Measurements from ENCODE around the gene AFDN. TPM values are rescaled to one million over a fixed set of nuclear protein-coding genes. Genes with fewer than 3 reads are reported as not detected.

The AFDN gene
- total and polyA plus RNA-seq, 2 experiments from 2014 or later: 119 to 299 TPM

GRCh38 chr6:167794161-167795157 is 32.3 kb upstream of the AFDN start:
- H3K27ac ChIP-seq: no peak overlapping the region
- no peaks in the 10 kb centered on the region for H3K27me3 ChIP-seq
- TF ChIP-seq, protein P1, sequence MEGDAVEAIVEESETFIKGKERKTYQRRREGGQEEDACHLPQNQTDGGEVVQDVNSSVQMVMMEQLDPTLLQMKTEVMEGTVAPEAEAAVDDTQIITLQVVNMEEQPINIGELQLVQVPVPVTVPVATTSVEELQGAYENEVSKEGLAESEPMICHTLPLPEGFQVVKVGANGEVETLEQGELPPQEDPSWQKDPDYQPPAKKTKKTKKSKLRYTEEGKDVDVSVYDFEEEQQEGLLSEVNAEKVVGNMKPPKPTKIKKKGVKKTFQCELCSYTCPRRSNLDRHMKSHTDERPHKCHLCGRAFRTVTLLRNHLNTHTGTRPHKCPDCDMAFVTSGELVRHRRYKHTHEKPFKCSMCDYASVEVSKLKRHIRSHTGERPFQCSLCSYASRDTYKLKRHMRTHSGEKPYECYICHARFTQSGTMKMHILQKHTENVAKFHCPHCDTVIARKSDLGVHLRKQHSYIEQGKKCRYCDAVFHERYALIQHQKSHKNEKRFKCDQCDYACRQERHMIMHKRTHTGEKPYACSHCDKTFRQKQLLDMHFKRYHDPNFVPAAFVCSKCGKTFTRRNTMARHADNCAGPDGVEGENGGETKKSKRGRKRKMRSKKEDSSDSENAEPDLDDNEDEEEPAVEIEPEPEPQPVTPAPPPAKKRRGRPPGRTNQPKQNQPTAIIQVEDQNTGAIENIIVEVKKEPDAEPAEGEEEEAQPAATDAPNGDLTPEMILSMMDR (IDR thresholded peaks at IDR 0.05; ENCODE audit: low read depth, low read length): no peak
- no peaks in the 10 kb centered on the region for H3K9me3 ChIP-seq (ENCODE audit: low read depth)
- H3K4me1 ChIP-seq (ENCODE audit: low read depth): no peaks in the 10 kb centered on the region
- H3K36me3 ChIP-seq: no peaks in the 10 kb centered on the region
- H3K4me3 ChIP-seq: no peak overlapping the region
- no peak for DNase-seq (ENCODE audit: low read depth in 1 of 2, low spot score in 1 of 2)

GRCh38 chr6:167795321-167795811 is 31.3 kb upstream of the AFDN start:
- no peak overlapping the region for H3K4me3 ChIP-seq
- H3K27me3 ChIP-seq: no peaks in the 10 kb centered on the region
- H3K9me3 ChIP-seq (ENCODE audit: low read depth): no peaks in the 10 kb centered on the region
- TF ChIP-seq, protein P1 (IDR thresholded peaks at IDR 0.05; ENCODE audit: low read depth, low read length): no peak
- DNase-seq (ENCODE audit: low read depth in 1 of 2, low spot score in 1 of 2): no peak
- no peaks in the 10 kb centered on the region for H3K4me1 ChIP-seq (ENCODE audit: low read depth)
- H3K36me3 ChIP-seq: no peaks in the 10 kb centered on the region
- H3K27ac ChIP-seq: no peak overlapping the region

- H3K4me1 ChIP-seq (ENCODE audit: low read depth): no peaks in the 10 kb centered on the region
- H3K9me3 ChIP-seq (ENCODE audit: low read depth): no peaks in the 10 kb centered on the region
- no peak overlapping the region for H3K27ac ChIP-seq
- H3K27me3 ChIP-seq: no peaks in the 10 kb centered on the region
- H3K4me3 ChIP-seq: no peak overlapping the region
- H3K36me3 ChIP-seq: no peaks in the 10 kb centered on the region
- no peak for DNase-seq (ENCODE audit: low read depth in 1 of 2, low spot score in 1 of 2)
- TF ChIP-seq, protein P1 (IDR thresholded peaks at IDR 0.05; ENCODE audit: low read depth, low read length): no peak
Observed at GRCh38 chr6:167795874-167796191, 30.9 kb upstream of the AFDN start.

DNA sequence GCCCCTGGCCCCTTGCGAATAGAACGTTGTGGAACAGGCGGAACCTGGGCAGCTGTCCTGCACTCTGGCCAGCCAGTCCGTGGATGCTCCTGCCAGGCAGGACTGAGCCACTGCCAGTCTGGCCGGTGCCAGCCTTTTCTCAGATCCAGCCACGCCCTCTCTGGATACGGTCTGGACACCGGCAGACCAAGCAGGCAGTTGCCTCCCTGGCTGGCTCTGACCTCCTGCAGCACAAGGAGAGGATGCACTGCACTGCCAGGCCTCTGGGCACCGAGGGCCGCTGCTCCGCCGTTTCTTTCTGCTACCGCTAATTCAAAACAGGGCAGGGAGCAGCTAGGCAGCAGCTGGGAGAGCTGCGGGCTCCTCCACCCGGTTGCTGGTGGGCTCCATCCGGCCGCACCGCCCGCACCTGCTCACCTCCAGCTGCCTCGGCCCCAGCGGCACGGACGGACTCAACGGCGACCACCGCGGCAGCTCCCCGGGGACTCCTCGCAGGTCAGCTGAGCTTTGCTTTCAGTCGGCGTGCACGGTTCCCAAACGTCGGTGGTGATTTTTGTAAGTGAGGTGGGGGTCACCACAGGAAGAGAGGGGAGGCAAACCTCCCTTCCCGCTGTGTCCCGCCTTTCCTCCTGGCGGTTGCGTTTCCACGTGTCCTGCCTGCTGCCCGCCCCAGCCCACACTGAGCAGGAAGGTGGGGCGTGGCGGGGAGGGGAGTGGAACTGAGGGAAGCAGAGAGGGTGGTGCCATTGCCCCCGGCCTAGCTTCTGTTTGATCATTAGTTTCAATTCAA is 30.3 kb upstream of the AFDN start:
- no peaks in the 10 kb centered on the region for H3K4me1 ChIP-seq (ENCODE audit: low read depth)
- H3K4me3 ChIP-seq: no peak overlapping the region
- no peaks in the 10 kb centered on the region for H3K9me3 ChIP-seq (ENCODE audit: low read depth)
- H3K27ac ChIP-seq: no peak overlapping the region
- H3K27me3 ChIP-seq: no peaks in the 10 kb centered on the region
- H3K36me3 ChIP-seq: no peaks in the 10 kb centered on the region
- DNase-seq (ENCODE audit: low read depth in 1 of 2, low spot score in 1 of 2): no peak
- TF ChIP-seq, protein P1 (IDR thresholded peaks at IDR 0.05; ENCODE audit: low read depth, low read length): no peak

GRCh38 chr6:167797011-167797471 is 29.7 kb upstream of the AFDN start:
- DNase-seq (ENCODE audit: low read depth in 1 of 2, low spot score in 1 of 2): no peak
- H3K4me3 ChIP-seq: no peak overlapping the region
- no peaks in the 10 kb centered on the region for H3K4me1 ChIP-seq (ENCODE audit: low read depth)
- no peak overlapping the region for H3K27ac ChIP-seq
- H3K9me3 ChIP-seq (ENCODE audit: low read depth): no peaks in the 10 kb centered on the region
- no peaks in the 10 kb centered on the region for H3K27me3 ChIP-seq
- no peaks in the 10 kb centered on the region for H3K36me3 ChIP-seq
- TF ChIP-seq, protein P1 (IDR thresholded peaks at IDR 0.05; ENCODE audit: low read depth, low read length): no peak

Data from cardiac muscle cell (in vitro differentiated cells and primary cell).